Mesenchymal stem cell (in vitro differentiated cells and primary cell): ENCODE results near the gene POLH.
"Not testable (repeated sequence)": the region's sequence is repeated elsewhere in the genome, so short reads cannot be mapped to it uniquely, and the experiment has no call there.

ENCODE experiments used
- DNase-seq: peaks from one replicate; pipeline ENCODE4 v3.0.0-alpha.2; 2013
- H2AFZ ChIP-seq: one replicate; pipeline ENCODE4 v1.6.1; 2013; ENCODE audit warnings: low read depth, mild to moderate bottlenecking, control low read depth, inconsistent platforms, low read length, moderate library complexity
- H2AK5ac ChIP-seq: 2 replicates; pipeline ENCODE4 v1.6.1; 2013; ENCODE audit warnings: low read length, moderate library complexity, mild to moderate bottlenecking, inconsistent platforms; ENCODE audit not compliant: severe bottlenecking
- H2BK120ac ChIP-seq: one replicate; pipeline ENCODE4 v1.6.1; 2013; ENCODE audit warnings: low read depth, mild to moderate bottlenecking, inconsistent platforms, low read length, moderate library complexity
- H2BK12ac ChIP-seq, 2 experiments: one replicate each; pipeline ENCODE4 v1.6.1; 2013; ENCODE audit warnings: inconsistent platforms in 2 of 2, low read length in 2 of 2, mild to moderate bottlenecking in 2 of 2, moderate library complexity in 2 of 2, control low read depth in 1 of 2
- H2BK15ac ChIP-seq: one replicate; pipeline ENCODE4 v1.6.1; 2013; ENCODE audit warnings: mild to moderate bottlenecking, low read depth, inconsistent platforms; ENCODE audit not compliant: poor library complexity, severe bottlenecking
- H2BK5ac ChIP-seq: 2 replicates; pipeline ENCODE4 v1.6.1; 2013; ENCODE audit warnings: low read depth, mild to moderate bottlenecking, low read length, control low read depth, inconsistent platforms; ENCODE audit not compliant: poor library complexity, severe bottlenecking
- H3K14ac ChIP-seq, 2 experiments: one replicate each; pipeline ENCODE4 v1.6.1; 2013; ENCODE audit warnings: inconsistent platforms in 2 of 2, low read length in 2 of 2, control low read depth in 1 of 2, mild to moderate bottlenecking in 1 of 2, moderate library complexity in 1 of 2
- H3K18ac ChIP-seq, 2 experiments: one replicate each; pipeline ENCODE4 v1.6.1; 2013; ENCODE audit warnings: inconsistent platforms in 2 of 2, low read length in 2 of 2, control low read depth in 1 of 2, low read depth in 1 of 2, mild to moderate bottlenecking in 1 of 2
- H3K23ac ChIP-seq, 2 experiments: one replicate each; pipeline ENCODE4 v1.6.1; 2013; ENCODE audit warnings: inconsistent platforms in 2 of 2, low read length in 2 of 2, mild to moderate bottlenecking in 2 of 2, moderate library complexity in 2 of 2, control low read depth in 1 of 2
- H3K27ac ChIP-seq: 2 replicates; pipeline ENCODE4 v1.5.1; 2013; ENCODE audit warnings: mild to moderate bottlenecking, moderate library complexity, low read length, control low read depth, inconsistent platforms; ENCODE audit not compliant: poor library complexity, severe bottlenecking
- H3K27me3 ChIP-seq, 2 experiments: 2 replicates each; pipeline versions ENCODE4 v1.6.1 to v1.7.0; 2013; ENCODE audit warnings: low read length in 2 of 2, mild to moderate bottlenecking in 2 of 2, moderate library complexity in 2 of 2, control low read depth in 1 of 2, inconsistent platforms in 1 of 2; ENCODE audit not compliant: control insufficient read depth in 1 of 2, insufficient read depth in 1 of 2
- H3K36me3 ChIP-seq, 2 experiments: 2 replicates each; pipeline versions ENCODE4 v1.6.1 to v1.7.0; 2013; ENCODE audit warnings: low read length in 2 of 2, control low read depth in 1 of 2, inconsistent platforms in 1 of 2, low read depth in 1 of 2, mild to moderate bottlenecking in 1 of 2; ENCODE audit not compliant: insufficient read depth in 2 of 2, control insufficient read depth in 1 of 2
- H3K4ac ChIP-seq, 2 experiments: one replicate each; pipeline ENCODE4 v1.6.1; 2013; ENCODE audit warnings: inconsistent platforms in 2 of 2, low read length in 2 of 2, mild to moderate bottlenecking in 2 of 2, moderate library complexity in 2 of 2, control low read depth in 1 of 2, low read depth in 1 of 2
- H3K4me1 ChIP-seq: 2 replicates; pipeline ENCODE4 v1.6.1; 2013; ENCODE audit warnings: low read depth, low read length, control low read depth; ENCODE audit not compliant: control insufficient read depth, insufficient read depth
- H3K4me2 ChIP-seq: 2 replicates; pipeline ENCODE4 v1.6.1; 2013; ENCODE audit warnings: low read length, mild to moderate bottlenecking, inconsistent platforms; ENCODE audit not compliant: poor library complexity, severe bottlenecking
- H3K4me3 ChIP-seq, 2 experiments: 2 replicates each; pipeline versions ENCODE4 v1.5.1 to v1.7.0; 2013; ENCODE audit warnings: low read length in 2 of 2, mild to moderate bottlenecking in 2 of 2, control low read depth in 1 of 2, low read depth in 1 of 2; ENCODE audit not compliant: insufficient read depth in 1 of 2
- H3K79me1 ChIP-seq: replicated peaks from 2 replicates; pipeline ENCODE4 v1.6.1; 2013; ENCODE audit warnings: mild to moderate bottlenecking, control low read depth, low read length, inconsistent platforms; ENCODE audit not compliant: poor library complexity, severe bottlenecking
- H3K9ac ChIP-seq: 2 replicates; pipeline ENCODE4 v1.7.0; 2013; ENCODE audit warnings: mild to moderate bottlenecking, low read length, moderate library complexity
- H3K9me3 ChIP-seq: 2 replicates; pipeline ENCODE4 v1.7.0; 2013; ENCODE audit warnings: mild to moderate bottlenecking, low read length; ENCODE audit not compliant: control insufficient read depth
- H4K8ac ChIP-seq: one replicate; pipeline ENCODE4 v1.6.1; 2013; ENCODE audit warnings: inconsistent platforms, mild to moderate bottlenecking, low read length, moderate library complexity
- H4K91ac ChIP-seq: one replicate; pipeline ENCODE4 v1.6.1; 2013; ENCODE audit warnings: mild to moderate bottlenecking, low read length, inconsistent platforms
- WGBS: methylation state at CpG from one replicate; pipeline ENCODE4 v1.1.7; 2013; ENCODE audit warnings: mixed read lengths; 5-methylcytosine and 5-hydroxymethylcytosine counted together

The POLH gene

GRCh38 chr6:43652822-43653221, 76.8 kb downstream of the POLH start:
- not testable (repeated sequence) for H3K4ac ChIP-seq, H2BK15ac ChIP-seq, H2AK5ac ChIP-seq, H3K18ac ChIP-seq, H2BK12ac ChIP-seq, H3K36me3 ChIP-seq, H3K23ac ChIP-seq, H2BK5ac ChIP-seq, H3K4me2 ChIP-seq, H4K91ac ChIP-seq, DNase-seq, H3K14ac ChIP-seq, H3K27me3 ChIP-seq, H2BK120ac ChIP-seq, H3K9ac ChIP-seq, H3K79me1 ChIP-seq, H4K8ac ChIP-seq, H3K4me3 ChIP-seq, H2AFZ ChIP-seq, H3K9me3 ChIP-seq, H3K4me1 ChIP-seq, H3K27ac ChIP-seq
- WGBS = 100% methylated on average over 1 of the region's 2 CpGs

DNA sequence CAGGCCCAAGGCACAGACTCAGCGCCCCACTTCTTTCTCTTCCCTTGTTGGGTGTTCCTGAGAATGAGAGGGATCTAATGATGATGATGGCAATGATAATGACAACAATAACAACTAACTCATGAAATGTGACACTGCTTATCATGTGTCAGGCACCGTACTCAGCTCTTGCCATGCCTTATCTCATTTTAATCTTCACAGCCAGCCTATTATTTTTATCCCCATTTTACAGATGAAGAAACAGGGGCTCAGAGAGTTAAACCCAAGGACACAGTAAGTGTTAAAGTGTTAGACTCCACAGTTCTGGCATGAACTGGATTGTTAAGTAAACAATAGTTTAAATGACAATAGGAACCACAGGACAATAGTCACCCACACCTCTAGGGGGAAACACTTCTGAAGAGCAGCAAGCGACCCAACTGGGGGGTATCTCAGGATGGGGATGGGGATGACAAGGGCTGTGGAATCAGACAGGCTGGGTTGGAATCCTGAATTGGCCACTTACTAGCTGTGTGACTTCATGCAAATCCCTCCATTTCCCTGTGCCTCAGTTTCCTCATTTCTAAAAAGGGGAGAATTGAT, 81.3 kb downstream of the POLH start:
- Histone ChIP-seq H2BK12ac (no peak overlapping the region), H4K91ac (no peak overlapping the region), H3K18ac (no peak overlapping the region), H3K79me1 (no peaks in the 10 kb centered on the region), H3K4me2 (no peak overlapping the region), H4K8ac (no peak overlapping the region), H2AFZ (no peak overlapping the region), H2AK5ac (no peak overlapping the region), H3K36me3 (no peaks in the 10 kb centered on the region), H3K14ac (no peak overlapping the region), H3K23ac (no peak overlapping the region), H2BK5ac (no peak overlapping the region), H3K4ac (no peak overlapping the region), H2BK120ac (no peak overlapping the region), H3K4me3 (no peak overlapping the region), H2BK15ac (no peak overlapping the region), H3K9me3 (peaks cover 4% of the 10 kb centered on the region), H3K9ac (no peak overlapping the region), H3K4me1 (no peaks in the 10 kb centered on the region), H3K27me3 (no peaks in the 10 kb centered on the region), H3K27ac (no peak overlapping the region)
- WGBS = 92% methylated on average over 1 of the region's 3 CpGs
- no peak for DNase-seq

DNA sequence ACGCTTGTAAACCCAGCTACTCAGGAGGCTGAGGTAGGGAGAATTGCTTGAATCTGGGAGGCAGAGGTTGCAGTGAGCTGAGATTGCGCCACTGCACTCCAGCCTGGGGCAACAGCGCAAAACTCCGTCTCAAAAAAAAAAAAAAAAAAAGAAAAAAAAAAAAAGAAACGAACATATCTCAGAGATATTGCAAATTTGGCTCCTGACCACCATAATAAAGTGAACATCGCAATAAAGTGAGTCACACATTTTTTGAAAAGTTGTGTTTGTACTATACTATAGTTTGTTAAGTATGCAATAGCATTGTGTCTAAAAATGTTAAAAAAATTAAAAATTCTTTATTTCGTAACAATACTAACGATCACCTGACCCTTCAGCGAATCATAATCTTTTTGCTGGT, 82.2 kb downstream of the POLH start:
- Histone ChIP-seq H3K23ac (no peak overlapping the region), H2BK15ac (no peak overlapping the region), H4K91ac (no peak overlapping the region), H3K18ac (no peak overlapping the region), H3K9ac (no peak overlapping the region), H3K4me1 (no peaks in the 10 kb centered on the region), H2BK120ac (no peak overlapping the region), H3K14ac (no peak overlapping the region), H4K8ac (no peak overlapping the region), H2BK5ac (no peak overlapping the region), H3K9me3 (peaks cover 4% of the 10 kb centered on the region), H3K4ac (no peak overlapping the region), H3K27me3 (no peaks in the 10 kb centered on the region), H3K36me3 (no peaks in the 10 kb centered on the region), H3K27ac (no peak overlapping the region), H3K4me2 (no peak overlapping the region), H3K4me3 (no peak overlapping the region), H2AK5ac (no peak overlapping the region), H2BK12ac (no peak overlapping the region), H2AFZ (no peak overlapping the region), H3K79me1 (no peaks in the 10 kb centered on the region)
- DNase-seq = no peak
- 96% methylated on average over 4 of the region's 9 CpGs for WGBS

GRCh38 chr6:43662948-43663347, 87.0 kb downstream of the POLH start:
- not testable (repeated sequence) for H3K4ac ChIP-seq, H2AFZ ChIP-seq, H4K8ac ChIP-seq, H3K4me2 ChIP-seq, H3K4me3 ChIP-seq, H3K27me3 ChIP-seq, H2BK15ac ChIP-seq, H3K23ac ChIP-seq, DNase-seq, H4K91ac ChIP-seq, H3K14ac ChIP-seq, H3K18ac ChIP-seq, H3K9ac ChIP-seq, H2BK12ac ChIP-seq, H3K79me1 ChIP-seq, H2BK120ac ChIP-seq, H3K36me3 ChIP-seq, H3K9me3 ChIP-seq, H3K27ac ChIP-seq, H2BK5ac ChIP-seq, H2AK5ac ChIP-seq
- 97% methylated on average over 3 of the region's 5 CpGs for WGBS
- H3K4me1 ChIP-seq = peaks cover 14% of the 10 kb centered on the region
